Hepatocyte (in vitro differentiated cells): ENCODE data around the gene ASL. TPM values are rescaled to one million over a fixed set of nuclear protein-coding genes. Genes with fewer than 3 reads are reported as not detected.
"Not testable (repeated sequence)": the region's sequence is repeated elsewhere in the genome, so short reads cannot be mapped to it uniquely, and the experiment has no call there.

ENCODE experiments used
- DNase-seq: peaks from one replicate; pipeline ENCODE4 v3.0.0-alpha.2; 2016; ENCODE audit warnings: low spot score
- H2AFZ ChIP-seq: fragments of 200-600 bp; sonication (generic); 2 replicates; pipeline ENCODE4 v1.6.0; 2016; ENCODE audit warnings: antibody characterized with exemption, mild to moderate bottlenecking
- H3K27ac ChIP-seq: fragments of 200-600 bp; sonication (generic); 2 replicates; pipeline ENCODE4 v1.5.1; 2016; ENCODE audit warnings: mild to moderate bottlenecking
- H3K27me3 ChIP-seq: fragments of 200-600 bp; sonication (generic); 2 replicates; pipeline ENCODE4 v1.6.1; 2016
- H3K36me3 ChIP-seq: fragments of 200-600 bp; sonication (generic); replicated peaks from 2 replicates; pipeline ENCODE4 v1.5.1; 2016; ENCODE audit warnings: low read depth; ENCODE audit not compliant: insufficient read depth
- H3K4me1 ChIP-seq: fragments of 200-600 bp; sonication (generic); 2 replicates; pipeline ENCODE4 v1.5.1; 2016; ENCODE audit warnings: mild to moderate bottlenecking, moderate library complexity; ENCODE audit not compliant: insufficient read depth
- H3K4me2 ChIP-seq: fragments of 200-600 bp; sonication (generic); 2 replicates; pipeline ENCODE4 v1.6.0; 2016
- H3K4me3 ChIP-seq: fragments of 200-600 bp; sonication (generic); 2 replicates; pipeline ENCODE4 v1.5.1; 2016; ENCODE audit warnings: mild to moderate bottlenecking
- H3K79me2 ChIP-seq: fragments of 200-600 bp; sonication (generic); 2 replicates; pipeline ENCODE4 v1.6.0; 2017; ENCODE audit warnings: mild to moderate bottlenecking
- H3K9me2 ChIP-seq: fragments of 200-600 bp; sonication (generic); replicated peaks from 2 replicates; pipeline ENCODE4 v1.6.0; 2017; ENCODE audit warnings: mild to moderate bottlenecking; ENCODE audit not compliant: insufficient read depth
- H3K9me3 ChIP-seq: fragments of 200-600 bp; sonication (generic); 2 replicates; pipeline ENCODE4 v1.5.1; 2016; ENCODE audit warnings: low read depth, mild to moderate bottlenecking
- H4K20me1 ChIP-seq: fragments of 200-600 bp; sonication (generic); 2 replicates; pipeline ENCODE4 v1.6.0; 2016; ENCODE audit warnings: mild to moderate bottlenecking; ENCODE audit not compliant: insufficient read depth, poor library complexity, severe bottlenecking
- CTCF ChIP-seq: fragments of 200-600 bp; sonication (generic); IDR thresholded peaks from 2 replicates; pipeline ENCODE4 v1.5.1; 2016; ENCODE audit warnings: antibody characterized with exemption, mild to moderate bottlenecking; ENCODE audit not compliant: poor library complexity
- EZH2 ChIP-seq: fragments of 200-600 bp; sonication (generic); IDR thresholded peaks from 2 replicates; pipeline ENCODE4 v1.6.1; 2016; ENCODE audit warnings: antibody characterized with exemption, mild to moderate bottlenecking, borderline replicate concordance
- EZH2phosphoT487 ChIP-seq: fragments of 200-600 bp; sonication (generic); IDR thresholded peaks from one replicate; pipeline ENCODE4 v1.6.1; 2018; ENCODE audit warnings: antibody characterized with exemption, mild to moderate bottlenecking, low read depth, moderate library complexity; ENCODE audit not compliant: unreplicated experiment, severe bottlenecking
- WGBS: methylation state at CpG from one replicate; pipeline ENCODE4 v1.1.6; 2016; ENCODE audit warnings: low lambda C conversion rate; ENCODE audit errors: missing lambda C conversion rate; 5-methylcytosine and 5-hydroxymethylcytosine counted together
- polyA plus RNA-seq: library from polyadenylated mRNA; unstranded; fragments of >200 nt; fragmentation: Nextera tagmentation; extraction: Ambion mirVana; gene quantifications from 2 replicates; pipeline ENCODE4 v1.2.1, GENCODE V29; 2016
- total RNA-seq: library from RNA; depleted of rRNA; stranded (reverse); fragments of >200 nt; gene quantifications from 2 replicates; pipeline ENCODE4 v1.2.3, GENCODE V29; 2014

Gene ASL
- 83.7 and 98.5 TPM in 2 replicates for total RNA-seq
- 101 and 109 TPM in 2 replicates for polyA plus RNA-seq

GRCh38 chr7:66075590-66076461, at the start of gene ASL:
ASL (plus strand) TSS chr7:66075819; CDS start chr7:66076082, 263 bp downstream.
- H3K9me2 ChIP-seq, result no peaks in the 10 kb centered on the region
- peaks cover 12% of the 10 kb centered on the region for H3K4me1 ChIP-seq
- peak within 1 kb of the TSS; percentile 71 for H3K4me2 ChIP-seq
- peak; percentile 98 for DNase-seq
- H3K79me2 ChIP-seq, result peaks cover 37% of the 10 kb centered on the region
- peak within 1 kb of the TSS; percentile 68 for H2AFZ ChIP-seq
- no peaks in the 10 kb centered on the region for H4K20me1 ChIP-seq
- TF ChIP-seq EZH2phosphoT487 (no peak), CTCF (no peak), EZH2 (no peak)
- WGBS, result 2% methylated on average over 44 of the region's 67 CpGs
- peak within 1 kb of the TSS; percentile 95 for H3K27ac ChIP-seq
- H3K4me3 ChIP-seq, result peak within 1 kb of the TSS; percentile 65
- H3K9me3 ChIP-seq, result no peaks in the 10 kb centered on the region
- H3K36me3 ChIP-seq, result no peaks in the 10 kb centered on the region
- H3K27me3 ChIP-seq, result no peaks in the 10 kb centered on the region

- H3K4me1 ChIP-seq, H3K79me2 ChIP-seq, H3K9me3 ChIP-seq, H3K27me3 ChIP-seq, H4K20me1 ChIP-seq, H3K9me2 ChIP-seq, H2AFZ ChIP-seq, H3K4me2 ChIP-seq, DNase-seq, H3K36me3 ChIP-seq, H3K4me3 ChIP-seq, H3K27ac ChIP-seq: not testable (repeated sequence)
- WGBS, result 61% methylated on average over 3 of the region's 3 CpGs
Measured at GRCh38 chr7:66028342-66028741, 47.3 kb upstream of the ASL start.

- H3K36me3 ChIP-seq, result no peaks in the 10 kb centered on the region
- WGBS, result 85% methylated on average over 7 of the region's 7 CpGs
- H2AFZ ChIP-seq, result no peak overlapping the region
- no peaks in the 10 kb centered on the region for H3K9me3 ChIP-seq
- TF ChIP-seq EZH2phosphoT487 (no peak), EZH2 (no peak), CTCF (no peak)
- H3K27ac ChIP-seq, result no peak overlapping the region
- no peaks in the 10 kb centered on the region for H3K27me3 ChIP-seq
- no peak overlapping the region for H3K4me2 ChIP-seq
- no peak overlapping the region for H3K4me3 ChIP-seq
- no peaks in the 10 kb centered on the region for H3K4me1 ChIP-seq
- DNase-seq, result no peak
- no peaks in the 10 kb centered on the region for H3K9me2 ChIP-seq
- no peaks in the 10 kb centered on the region for H3K79me2 ChIP-seq
- no peaks in the 10 kb centered on the region for H4K20me1 ChIP-seq
Measured at GRCh38 chr7:66033471-66034385, 41.9 kb upstream of the ASL start.

- not testable (repeated sequence) for DNase-seq
- WGBS, result 42% methylated on average over 1 of the region's 1 CpG
Measured at GRCh38 chr7:66034436-66035010, 41.1 kb upstream of the ASL start.

More at GRCh38 chr7:66034436-66035010, 41.1 kb upstream of the ASL start:
- H2AFZ ChIP-seq, H3K36me3 ChIP-seq, H3K27ac ChIP-seq, H3K4me2 ChIP-seq, H3K79me2 ChIP-seq, H3K27me3 ChIP-seq, H4K20me1 ChIP-seq, H3K4me3 ChIP-seq, H3K4me1 ChIP-seq, H3K9me3 ChIP-seq, H3K9me2 ChIP-seq: not testable (repeated sequence)
